SKM-1 (cell line): ENCODE measurements around the gene UGT2B7.

Source experiments
- DNase-seq: peaks from one replicate; lab custom pipeline; 2025; ENCODE audit not compliant: unreplicated experiment; lab: John Stamatoyannopoulos, UW

UGT2B7 gene

GRCh38 chr4:69147334-69147733, 51.1 kb downstream of the UGT2B7 start:
- DNase-seq: no peak

GRCh38 chr4:69154021-69154420, 57.7 kb downstream of the UGT2B7 start:
- DNase-seq: no peak

- no peak for DNase-seq
Measured at GRCh38 chr4:69156913-69157312, 60.6 kb downstream of the UGT2B7 start.
